Measurements from ENCODE around the gene CHAT.
A peak's percentile ranks its signal among the peaks of the same experiment; 100 is the strongest.
"Not testable (repeated sequence)": the region's sequence is repeated elsewhere in the genome, so short reads cannot be mapped to it uniquely, and the experiment has no call there.

The CHAT gene

GRCh38 chr10:49678827-49679479 lies 65.1 kb downstream of the CHAT start:
- Histone ChIP-seq H3K9me3 (no peaks in the 10 kb centered on the region), H3K4me1 (peaks cover 5% of the 10 kb centered on the region; the same call in 1 of the 2 replicates), H3K27me3 (no peaks in the 10 kb centered on the region), H3K36me3 (no peaks in the 10 kb centered on the region), H3K4me3 (ENCODE audit: low read depth, low read length) (peak overlapping the region; percentile 55)
- no peak for DNase-seq
- TF ChIP-seq, protein P1, sequence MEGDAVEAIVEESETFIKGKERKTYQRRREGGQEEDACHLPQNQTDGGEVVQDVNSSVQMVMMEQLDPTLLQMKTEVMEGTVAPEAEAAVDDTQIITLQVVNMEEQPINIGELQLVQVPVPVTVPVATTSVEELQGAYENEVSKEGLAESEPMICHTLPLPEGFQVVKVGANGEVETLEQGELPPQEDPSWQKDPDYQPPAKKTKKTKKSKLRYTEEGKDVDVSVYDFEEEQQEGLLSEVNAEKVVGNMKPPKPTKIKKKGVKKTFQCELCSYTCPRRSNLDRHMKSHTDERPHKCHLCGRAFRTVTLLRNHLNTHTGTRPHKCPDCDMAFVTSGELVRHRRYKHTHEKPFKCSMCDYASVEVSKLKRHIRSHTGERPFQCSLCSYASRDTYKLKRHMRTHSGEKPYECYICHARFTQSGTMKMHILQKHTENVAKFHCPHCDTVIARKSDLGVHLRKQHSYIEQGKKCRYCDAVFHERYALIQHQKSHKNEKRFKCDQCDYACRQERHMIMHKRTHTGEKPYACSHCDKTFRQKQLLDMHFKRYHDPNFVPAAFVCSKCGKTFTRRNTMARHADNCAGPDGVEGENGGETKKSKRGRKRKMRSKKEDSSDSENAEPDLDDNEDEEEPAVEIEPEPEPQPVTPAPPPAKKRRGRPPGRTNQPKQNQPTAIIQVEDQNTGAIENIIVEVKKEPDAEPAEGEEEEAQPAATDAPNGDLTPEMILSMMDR (IDR thresholded peaks at IDR 0.05; ENCODE audit: low read depth, low read length): no peak

- Histone ChIP-seq H3K36me3 (no peaks in the 10 kb centered on the region), H3K9me3 (no peaks in the 10 kb centered on the region), H3K4me1 (peaks cover 5% of the 10 kb centered on the region; the same call in 1 of the 2 replicates), H3K4me3 (ENCODE audit: low read depth, low read length) (peak within 1 kb of the TSS; percentile 55), H3K27me3 (no peaks in the 10 kb centered on the region)
- peak; percentile 90 for DNase-seq
- TF ChIP-seq, protein P1 (IDR thresholded peaks at IDR 0.05; ENCODE audit: low read depth, low read length): no peak
Observed at GRCh38 chr10:49679480-49679893, 65.7 kb downstream of the CHAT start, which contains the start of gene C10orf53. Gene C10orf53 (plus strand): TSS chr10:49679651. CDS start chr10:49679698, 47 bp downstream.

DNA sequence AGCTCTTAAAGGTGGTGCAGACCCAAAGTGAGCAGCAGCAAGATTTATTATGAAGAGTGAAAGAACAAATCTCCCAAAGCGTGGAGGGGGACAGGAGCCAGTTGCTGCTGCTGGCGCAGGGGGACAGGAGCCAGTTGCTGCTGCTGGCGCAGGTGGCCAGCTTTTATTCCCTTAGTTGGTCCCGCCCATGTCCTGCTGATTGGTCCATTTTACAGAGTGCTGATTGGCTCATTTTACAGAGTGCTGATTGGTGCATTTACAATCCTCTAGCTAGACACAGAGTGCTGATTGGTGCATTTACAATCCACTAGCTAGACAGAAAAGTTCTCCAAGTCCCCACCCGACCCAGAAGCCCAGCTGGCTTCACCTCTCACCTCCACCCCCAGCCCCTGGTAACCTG lies 68.6 kb downstream of the CHAT start:
- not testable (repeated sequence) for H3K9me3 ChIP-seq; H3K4me1 ChIP-seq; H3K4me3 ChIP-seq (ENCODE audit: low read depth, low read length); DNase-seq; H3K27me3 ChIP-seq; H3K36me3 ChIP-seq

DNA sequence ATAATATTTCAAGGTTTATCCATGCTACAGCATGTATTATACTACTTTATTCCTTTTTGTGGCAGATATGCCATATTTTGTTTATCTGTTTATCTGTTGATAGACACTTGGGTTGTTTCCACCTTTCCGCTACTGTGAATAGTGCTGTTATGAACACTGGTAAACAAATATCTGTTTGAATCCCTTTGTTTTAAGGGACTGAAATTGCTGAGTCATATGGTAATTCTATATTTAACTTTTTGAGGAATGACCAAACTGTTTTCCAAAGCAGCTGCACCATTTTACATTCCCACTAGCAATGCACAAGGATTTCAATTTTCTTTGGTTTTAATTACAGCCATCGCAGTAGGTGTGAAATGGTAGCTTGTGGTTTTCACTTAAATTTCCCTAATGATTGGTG lies 69.0 kb downstream of the CHAT start:
- Histone ChIP-seq H3K27me3 (no peaks in the 10 kb centered on the region), H3K4me1 (peaks cover 5% of the 10 kb centered on the region; the same call in 1 of the 2 replicates), H3K4me3 (ENCODE audit: low read depth, low read length) (no peak overlapping the region), H3K36me3 (no peaks in the 10 kb centered on the region), H3K9me3 (no peaks in the 10 kb centered on the region)
- TF ChIP-seq, protein P1 (IDR thresholded peaks at IDR 0.05; ENCODE audit: low read depth, low read length): no peak
- DNase-seq: no peak

DNA sequence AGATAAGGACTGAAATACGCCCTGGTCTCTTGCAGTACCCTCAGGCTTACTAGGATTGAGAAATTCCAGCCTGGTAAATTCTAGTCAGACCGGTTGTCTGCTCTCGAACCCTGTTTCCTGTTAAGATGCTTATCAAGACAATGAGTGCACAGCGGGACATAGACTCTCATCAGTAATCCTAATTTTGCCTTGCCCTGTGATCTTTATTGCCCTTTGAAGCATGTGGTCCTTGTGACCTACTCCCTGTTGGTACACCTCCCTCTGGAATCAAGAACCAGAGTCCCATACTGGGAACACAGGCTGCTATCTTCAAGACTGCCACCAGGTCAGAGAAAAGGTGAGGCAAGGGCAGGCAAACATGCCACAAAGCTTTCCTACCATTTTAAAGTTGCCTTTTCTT lies 72.8 kb downstream of the CHAT start:
- no peak for DNase-seq
- no peaks in the 10 kb centered on the region for H3K27me3 ChIP-seq
- H3K9me3 ChIP-seq: no peaks in the 10 kb centered on the region
- no peak overlapping the region for H3K4me3 ChIP-seq (ENCODE audit: low read depth, low read length)
- no peaks in the 10 kb centered on the region for H3K36me3 ChIP-seq
- H3K4me1 ChIP-seq: no peaks in the 10 kb centered on the region
- TF ChIP-seq, protein P1 (IDR thresholded peaks at IDR 0.05; ENCODE audit: low read depth, low read length): no peak

- H3K36me3 ChIP-seq: no peaks in the 10 kb centered on the region
- DNase-seq: no peak
- H3K9me3 ChIP-seq: no peaks in the 10 kb centered on the region
- H3K27me3 ChIP-seq: no peaks in the 10 kb centered on the region
- H3K4me3 ChIP-seq (ENCODE audit: low read depth, low read length): no peak overlapping the region
- TF ChIP-seq, protein P1 (IDR thresholded peaks at IDR 0.05; ENCODE audit: low read depth, low read length): no peak
- H3K4me1 ChIP-seq: no peaks in the 10 kb centered on the region
Observed at GRCh38 chr10:49688261-49688846, 74.5 kb downstream of the CHAT start.
